ENCODE results near the gene FITM1.

FITM1 gene

DNA sequence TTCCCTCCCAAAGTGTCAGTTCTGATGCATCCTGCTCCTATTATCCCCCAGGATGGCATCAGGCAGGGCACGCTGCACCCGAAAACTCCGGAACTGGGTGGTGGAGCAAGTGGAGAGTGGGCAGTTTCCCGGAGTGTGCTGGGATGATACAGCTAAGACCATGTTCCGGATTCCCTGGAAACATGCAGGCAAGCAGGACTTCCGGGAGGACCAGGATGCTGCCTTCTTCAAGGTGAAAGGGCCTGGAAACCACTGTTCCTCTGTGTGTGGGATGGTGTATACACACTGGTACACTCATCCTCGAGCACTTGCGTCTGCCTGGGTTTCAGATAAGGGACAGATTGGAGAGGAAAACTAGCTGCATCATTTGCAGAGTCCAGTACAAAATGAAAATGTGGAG lies 31.6 kb downstream of the FITM1 start:
- no peak for DNase-seq

DNA sequence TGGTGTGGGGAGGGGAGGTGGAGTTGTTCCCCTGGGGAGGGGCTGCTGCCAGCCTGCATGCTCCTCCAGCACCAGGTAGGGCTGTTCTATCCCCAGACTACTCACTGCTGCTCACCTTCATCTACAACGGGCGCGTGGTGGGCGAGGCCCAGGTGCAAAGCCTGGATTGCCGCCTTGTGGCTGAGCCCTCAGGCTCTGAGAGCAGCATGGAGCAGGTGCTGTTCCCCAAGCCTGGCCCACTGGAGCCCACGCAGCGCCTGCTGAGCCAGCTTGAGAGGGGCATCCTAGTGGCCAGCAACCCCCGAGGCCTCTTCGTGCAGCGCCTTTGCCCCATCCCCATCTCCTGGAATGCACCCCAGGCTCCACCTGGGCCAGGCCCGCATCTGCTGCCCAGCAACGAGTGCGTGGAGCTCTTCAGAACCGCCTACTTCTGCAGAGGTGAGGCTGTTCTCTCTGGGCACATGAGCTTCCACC lies 34.1 kb downstream of the FITM1 start:
- no peak for DNase-seq

DNA sequence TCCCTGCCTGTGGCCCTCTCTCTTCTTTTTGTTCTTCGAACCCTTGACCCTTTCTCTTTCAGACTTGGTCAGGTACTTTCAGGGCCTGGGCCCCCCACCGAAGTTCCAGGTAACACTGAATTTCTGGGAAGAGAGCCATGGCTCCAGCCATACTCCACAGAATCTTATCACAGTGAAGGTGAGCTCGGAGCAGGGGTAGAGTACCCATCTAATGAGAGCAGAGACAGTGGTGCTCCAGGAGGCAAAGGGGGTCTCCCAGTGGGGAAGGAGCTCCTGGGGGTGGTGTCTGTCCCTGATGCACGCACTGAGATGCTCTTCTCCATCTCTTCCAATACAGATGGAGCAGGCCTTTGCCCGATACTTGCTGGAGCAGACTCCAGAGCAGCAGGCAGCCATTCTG lies 35.3 kb downstream of the FITM1 start:
- DNase-seq, result no peak

- DNase-seq, result peak; percentile 51 to 56
Measured at GRCh38 chr14:24167469-24168114, 37.1 kb downstream of the FITM1 start.

DNA sequence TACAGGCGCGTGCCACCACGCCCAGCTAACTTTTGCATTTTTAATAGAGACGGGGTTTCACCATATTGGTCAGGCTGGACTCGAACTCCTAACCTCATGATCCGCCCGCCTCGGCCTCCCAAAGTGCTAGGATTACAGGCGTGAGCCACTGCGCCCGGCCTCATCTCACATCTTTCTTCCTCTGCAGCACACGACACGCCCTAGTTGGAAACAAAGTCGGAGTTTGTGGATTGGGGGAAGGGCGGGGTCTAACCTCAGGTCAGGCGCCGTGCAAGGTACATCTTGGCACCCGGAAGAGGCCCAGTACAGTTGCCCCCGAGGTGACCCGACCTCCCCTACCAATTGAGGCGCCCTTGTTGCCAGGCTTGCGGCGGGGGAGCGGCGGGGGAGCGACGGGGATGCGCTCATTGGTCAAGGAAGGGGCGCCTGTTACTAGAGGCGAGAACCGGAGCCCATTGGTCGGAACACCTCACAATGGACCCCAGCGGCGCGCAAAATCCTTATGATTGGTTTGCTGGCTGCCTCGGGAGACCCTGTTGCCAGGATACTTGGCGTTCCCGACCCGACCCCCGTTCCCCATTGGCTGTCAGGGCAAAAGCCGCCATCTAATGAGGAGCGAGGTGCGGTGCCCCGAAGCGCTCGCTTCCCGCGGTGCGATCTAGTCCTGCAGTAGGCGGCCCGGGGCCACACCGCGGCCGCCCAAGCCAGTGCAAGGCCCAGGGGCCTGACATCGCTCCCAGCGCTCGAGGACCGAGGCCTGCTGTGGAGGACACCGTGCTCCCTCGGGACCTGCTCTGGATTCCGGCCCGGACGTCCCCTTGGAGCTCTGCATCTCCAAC lies 41.2 kb downstream of the FITM1 start, which contains the start of gene REC8:
TSS of gene REC8 (plus strand) at position 659 of the 839 bp plus-strand sequence. CDS start 473 bp downstream, outside the sequence.
- DNase-seq, result no peak

- DNase-seq, result no peak
Measured at GRCh38 chr14:24172261-24172860, 41.9 kb downstream of the FITM1 start.

GRCh38 chr14:24172871-24173281 lies 42.4 kb downstream of the FITM1 start:
- no peak for DNase-seq

GRCh38 chr14:24176599-24176998 lies 46.1 kb downstream of the FITM1 start:
- DNase-seq, result no peak

DNA sequence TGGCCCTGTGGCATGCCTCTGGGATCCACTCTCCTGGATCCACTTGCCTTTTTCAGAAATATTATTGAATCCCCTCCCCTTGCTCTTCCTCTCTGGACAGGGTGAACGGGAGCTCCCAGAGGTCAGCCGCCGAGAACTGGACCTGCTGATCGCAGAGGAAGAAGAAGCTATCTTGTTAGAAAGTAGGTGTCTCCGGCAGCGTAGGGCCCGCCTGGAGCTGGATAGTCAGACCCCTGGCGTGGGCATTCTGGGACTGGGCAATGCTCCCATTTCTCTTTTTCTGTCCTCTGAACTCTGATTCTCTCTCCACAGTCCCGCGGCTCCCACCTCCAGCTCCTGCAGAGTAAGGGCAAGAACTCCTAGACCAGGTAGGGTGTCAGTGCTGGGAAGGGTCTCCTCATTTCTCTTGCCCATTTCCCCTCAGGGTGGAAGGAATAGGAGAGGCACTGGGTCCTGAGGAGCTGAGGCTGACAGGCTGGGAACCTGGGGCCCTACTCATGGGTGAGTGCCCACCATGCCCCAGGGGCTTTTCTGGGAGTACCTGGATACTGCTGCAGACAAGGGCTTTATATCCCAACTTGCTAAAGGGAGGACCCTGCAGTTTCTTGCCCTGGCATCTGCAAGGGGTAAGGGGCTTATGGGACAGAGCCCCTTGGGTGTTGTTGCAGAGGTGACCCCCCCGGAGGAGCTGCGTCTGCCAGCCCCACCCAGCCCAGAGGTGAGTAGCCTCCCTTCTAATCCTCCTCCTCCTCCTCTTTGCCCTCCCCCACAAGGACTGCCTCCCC lies 46.8 kb downstream of the FITM1 start:
- DNase-seq, result no peak

DNA sequence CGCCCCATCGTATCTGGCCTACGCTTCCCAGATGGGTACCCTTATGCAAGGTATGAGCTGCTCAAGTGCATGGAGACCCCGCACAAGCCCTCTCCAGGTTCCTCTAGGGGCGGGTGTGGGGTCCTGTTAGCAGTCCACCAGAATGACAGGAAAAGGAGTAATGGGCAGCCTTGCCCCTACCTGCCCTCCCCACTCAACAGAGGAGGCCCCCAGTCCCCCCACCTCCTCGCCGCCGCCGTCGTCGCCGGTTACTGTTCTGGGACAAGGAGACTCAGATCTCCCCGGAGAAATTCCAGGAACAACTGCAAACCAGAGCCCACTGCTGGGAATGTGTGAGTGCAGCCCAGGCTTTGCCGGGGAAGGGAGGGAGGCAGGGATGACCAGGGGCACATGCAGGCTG lies 47.4 kb downstream of the FITM1 start:
- no peak for DNase-seq

GRCh38 chr14:24178399-24179178 lies 48.1 kb downstream of the FITM1 start:
- no peak for DNase-seq

- DNase-seq, result no peak
Measured at GRCh38 chr14:24179294-24179960, 49.0 kb downstream of the FITM1 start.

- DNase-seq, result no peak
Measured at GRCh38 chr14:24179961-24180796, 49.7 kb downstream of the FITM1 start.

GRCh38 chr14:24181371-24182077 lies 51.1 kb downstream of the FITM1 start:
- no peak for DNase-seq
